ENCODE data around the gene CDHR3. TPM values are rescaled to one million over a fixed set of nuclear protein-coding genes. Genes with fewer than 3 reads are reported as not detected.

CDHR3 gene
- total and polyA plus RNA-seq, 9 of the 15 experiments (the other 6 are each of a cell fraction or from before 2014, with no cell fraction given) = 0.03 to 0.66 (median 0.24) TPM; not detected in 1

DNA sequence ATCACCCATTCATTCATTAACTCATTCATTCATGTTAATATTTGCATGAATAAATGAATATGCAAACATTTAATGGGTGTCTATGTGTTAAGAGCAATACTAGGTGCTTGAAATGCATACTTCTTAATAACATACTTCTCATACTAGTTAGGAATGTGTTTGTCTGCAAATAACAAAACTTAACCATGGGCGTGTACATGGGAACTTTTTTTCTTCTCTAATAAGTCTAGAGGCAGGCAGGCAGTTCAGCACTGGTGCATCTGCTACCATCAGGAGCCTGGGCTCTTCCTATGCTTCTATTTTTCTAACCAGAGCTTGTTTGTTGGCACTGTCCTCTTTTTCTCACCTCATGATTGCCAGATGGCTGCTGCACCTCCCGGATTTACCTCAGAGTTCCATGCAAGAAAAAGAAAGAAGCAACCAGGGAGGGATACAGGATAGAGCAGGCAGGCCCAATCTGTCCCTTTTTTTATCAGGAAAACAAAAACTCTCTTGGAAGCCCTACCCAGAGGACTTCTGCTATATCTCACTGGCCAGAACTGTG is 22.7 kb downstream of the CDHR3 start:
- H3K9me1 ChIP-seq (ENCODE audit: control insufficient read depth, insufficient read depth, low read length) = no peaks in the 10 kb centered on the region
- in situ Hi-C loops (cut with MboI) = no loop called here
- no peak overlapping the region for H3K9ac ChIP-seq (ENCODE audit: insufficient read depth in 1 of 2, low read depth in 2 of 2, low read length in 2 of 2)
- H3K4me1 ChIP-seq (replicated peaks in 1 of 2; ENCODE audit: control insufficient read depth in 2 of 2, insufficient read depth in 2 of 2, low read length in 2 of 2) = no peaks in the 10 kb centered on the region
- FAIRE-seq = no peak
- no peaks in the 10 kb centered on the region for H3K79me2 ChIP-seq (ENCODE audit: control insufficient read depth, insufficient read depth, low read length)
- ATAC-seq = no peak
- no peaks in the 10 kb centered on the region; the same call in 1 of the 2 replicates for H4K20me1 ChIP-seq (replicated peaks; ENCODE audit: control insufficient read depth, insufficient read depth, low read length)
- ChIA-PET POLR2A (no interaction called here), CTCF (ENCODE audit: low intra/inter-chr PET ratio) (no interaction called here)
- H3K4me2 ChIP-seq (ENCODE audit: insufficient read depth, low read length) = no peak overlapping the region
- H2AFZ ChIP-seq (ENCODE audit: low read depth, low read length) = no peak overlapping the region
- H3K36me3 ChIP-seq (ENCODE audit: control insufficient read depth, insufficient read depth, low read length) = no peaks in the 10 kb centered on the region
- TF ChIP-seq ZC3H8 (IDR thresholded peaks at IDR 0.05) = no peak
- no peak for TF ChIP-seq RHOXF2B (CRISPR knock-in tag; conservative IDR thresholded peaks at IDR 0.05)
- TF ChIP-seq U2AF1 (optimal IDR thresholded peaks at IDR 0.05; ENCODE audit: low read depth, low read length) = no peak
- DNase-seq (ENCODE audit: extremely low read depth in 1 of 4, low spot score in 3 of 4) = no peak
- no TSS peak for BruUV-seq (replicated peaks)
- H3K4me3 ChIP-seq = no peak overlapping the region
- no peaks in the 10 kb centered on the region for H3K9me3 ChIP-seq (replicated peaks; ENCODE audit: control insufficient read depth, insufficient read depth, low read depth, low read length)
- H3K27ac ChIP-seq (ENCODE audit: extremely low read depth, low read depth, low read length) = no peak overlapping the region
- H3K27me3 ChIP-seq (ENCODE audit: control insufficient read depth in 2 of 2, insufficient read depth in 2 of 2, low read length in 2 of 2) = peaks cover 30 to 59% of the 10 kb centered on the region in 2 experiments
- intact Hi-C loops (cut with micrococcal nuclease) = no loop called here
- WGBS (ENCODE audit: insufficient coverage, low coverage, missing lambda C conversion rate) = 0% methylated on average over 2 of the region's 2 CpGs

DNA sequence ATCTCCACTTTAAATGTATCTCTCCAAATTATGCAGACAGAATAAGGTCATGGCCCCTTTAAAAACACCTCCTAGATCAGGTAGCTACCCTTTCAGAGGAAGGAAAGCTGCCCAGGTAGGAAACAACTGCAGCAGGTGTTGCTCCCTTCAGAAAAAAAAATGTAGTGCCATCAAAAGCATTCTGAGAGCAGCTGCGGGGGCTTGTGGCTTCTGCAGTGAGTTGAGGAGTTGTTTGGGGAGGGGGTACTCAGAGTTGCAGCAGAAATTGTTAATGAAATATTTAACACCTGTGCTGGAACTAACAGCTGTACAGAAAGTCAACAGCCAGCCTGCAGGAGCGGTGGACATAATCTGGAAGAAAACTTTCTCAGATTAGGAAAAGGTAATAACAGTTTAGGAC is 24.0 kb downstream of the CDHR3 start:
- Histone ChIP-seq H3K36me3 (ENCODE audit: control insufficient read depth, insufficient read depth, low read length) (no peaks in the 10 kb centered on the region), H3K9ac (ENCODE audit: insufficient read depth in 1 of 2, low read depth in 2 of 2, low read length in 2 of 2) (no peak overlapping the region), H3K4me1 (replicated peaks in 1 of 2; ENCODE audit: control insufficient read depth in 2 of 2, insufficient read depth in 2 of 2, low read length in 2 of 2) (no peaks in the 10 kb centered on the region), H3K79me2 (ENCODE audit: control insufficient read depth, insufficient read depth, low read length) (no peaks in the 10 kb centered on the region), H3K9me3 (replicated peaks; ENCODE audit: control insufficient read depth, insufficient read depth, low read depth, low read length) (no peaks in the 10 kb centered on the region), H3K9me1 (ENCODE audit: control insufficient read depth, insufficient read depth, low read length) (no peaks in the 10 kb centered on the region), H3K27me3 (ENCODE audit: control insufficient read depth in 2 of 2, insufficient read depth in 2 of 2, low read length in 2 of 2) (peaks cover 31 to 50% of the 10 kb centered on the region in 2 experiments), H3K27ac (ENCODE audit: extremely low read depth, low read depth, low read length) (no peak overlapping the region), H2AFZ (ENCODE audit: low read depth, low read length) (no peak overlapping the region), H4K20me1 (replicated peaks; ENCODE audit: control insufficient read depth, insufficient read depth, low read length) (no peaks in the 10 kb centered on the region; the same call in 1 of the 2 replicates), H3K4me3 (no peak overlapping the region), H3K4me2 (ENCODE audit: insufficient read depth, low read length) (no peak overlapping the region)
- 2% methylated on average over 2 of the region's 2 CpGs for WGBS (ENCODE audit: insufficient coverage, low coverage, missing lambda C conversion rate)
- BruUV-seq (replicated peaks) = no TSS peak
- no peak for FAIRE-seq
- intact Hi-C loops (cut with micrococcal nuclease) (no loop called here), in situ Hi-C loops (cut with MboI) (no loop called here)
- DNase-seq (ENCODE audit: extremely low read depth in 1 of 4, low spot score in 3 of 4) = no peak
- CTCF ChIA-PET (ENCODE audit: low intra/inter-chr PET ratio) = no interaction called here
- POLR2A ChIA-PET = interaction anchor here (1.8 kb wide), 1 partner anchor 14 kb away, joined by 4 read pairs; no protein-coding TSS in a partner anchor
- no peak for TF ChIP-seq SMARCC2 (IDR thresholded peaks at IDR 0.05; ENCODE audit: low read depth)
- no peak for ATAC-seq

Data from K562 (cell line).